D721Med (cell line): ENCODE measurements around the gene RPS14.
"Not testable (repeated sequence)": the region's sequence is repeated elsewhere in the genome, so short reads cannot be mapped to it uniquely, and the experiment has no call there.

ENCODE experiments used
- DNase-seq: peaks from one replicate; pipeline ENCODE4 v3.0.0; 2011; ENCODE audit warnings: low spot score; ENCODE audit not compliant: insufficient read length
- FAIRE-seq: peaks from 2 replicates; lab custom pipeline; 2011; peaks lifted over from hg19 to GRCh38; lab: Jason Lieb, UNC
- CTCF ChIP-seq: IDR thresholded peaks from 2 replicates; pipeline ENCODE4 v1.5.1; 2012; ENCODE audit warnings: mild to moderate bottlenecking, control low read depth; ENCODE audit not compliant: insufficient read depth; ENCODE audit errors: missing control alignments

RPS14 gene

GRCh38 chr5:150422758-150423157 is 26.8 kb downstream of the RPS14 start:
- TF ChIP-seq CTCF: no peak
- FAIRE-seq (no peak), DNase-seq (no peak)

- TF ChIP-seq CTCF: no peak
- DNase-seq: no peak
- FAIRE-seq: no peak
Measured at GRCh38 chr5:150422075-150422474, 27.5 kb downstream of the RPS14 start.

GRCh38 chr5:150419630-150420270 is 29.8 kb downstream of the RPS14 start:
- no peak for TF ChIP-seq CTCF
- DNase-seq (no peak), FAIRE-seq (no peak)

GRCh38 chr5:150413902-150414790 is 35.4 kb downstream of the RPS14 start:
- FAIRE-seq, DNase-seq: not testable (repeated sequence)

GRCh38 chr5:150413176-150413901 is 36.2 kb downstream of the RPS14 start:
- TF ChIP-seq CTCF: no peak
- FAIRE-seq (no peak), DNase-seq (no peak)

GRCh38 chr5:150412319-150413175 is 37.0 kb downstream of the RPS14 start, which contains the start of gene CD74:
TSS of gene CD74 (minus strand) at chr5:150412910. CDS start at chr5:150412749, 161 bp downstream.
- FAIRE-seq (no peak), DNase-seq (no peak)
- no peak for TF ChIP-seq CTCF
